Effector memory CD4-positive, alpha-beta T cell (primary cell): ENCODE measurements around the gene NCL.
A peak's percentile ranks its signal among the peaks of the same experiment; 100 is the strongest.

ENCODE experiments used
- DNase-seq, 3 donors: peaks; one replicate each; pipeline ENCODE4 v3.0.0-alpha.2; 2020
- H3K27ac ChIP-seq: 2 replicates; pipeline ENCODE4 v1.7.0; 2013; ENCODE audit warnings: mild to moderate bottlenecking, low read length, moderate library complexity; ENCODE audit not compliant: insufficient read depth, poor library complexity, severe bottlenecking
- H3K27me3 ChIP-seq: replicated peaks from 2 replicates; pipeline ENCODE4 v1.7.0; 2013; ENCODE audit warnings: mild to moderate bottlenecking, low read length; ENCODE audit not compliant: insufficient read depth, control insufficient read depth, poor library complexity, severe bottlenecking
- H3K36me3 ChIP-seq: 2 replicates; pipeline ENCODE4 v1.7.0; 2013; ENCODE audit warnings: mild to moderate bottlenecking, low read length, moderate library complexity; ENCODE audit not compliant: control insufficient read depth, insufficient read depth
- H3K4me1 ChIP-seq: 2 replicates; pipeline ENCODE4 v1.7.0; 2013; ENCODE audit warnings: low read length, mild to moderate bottlenecking; ENCODE audit not compliant: control insufficient read depth, insufficient read depth, poor library complexity, severe bottlenecking
- H3K4me3 ChIP-seq: 2 replicates; pipeline ENCODE4 v1.7.0; 2013; ENCODE audit warnings: low read length, low read depth, mild to moderate bottlenecking; ENCODE audit not compliant: insufficient read depth, poor library complexity, severe bottlenecking
- H3K9me3 ChIP-seq: 2 replicates; pipeline ENCODE4 v1.7.0; 2013; ENCODE audit warnings: mild to moderate bottlenecking, low read length, moderate library complexity; ENCODE audit not compliant: control insufficient read depth

The NCL gene

GRCh38 chr2:231418820-231419640, 45.3 kb downstream of the NCL start:
- DNase-seq = no peak
- no peak overlapping the region for H3K27ac ChIP-seq
- H3K4me1 ChIP-seq = no peaks in the 10 kb centered on the region
- H3K4me3 ChIP-seq = no peak overlapping the region
- peaks cover 6% of the 10 kb centered on the region for H3K27me3 ChIP-seq
- no peaks in the 10 kb centered on the region for H3K36me3 ChIP-seq
- H3K9me3 ChIP-seq = no peaks in the 10 kb centered on the region

GRCh38 chr2:231415029-231415428, 49.3 kb downstream of the NCL start:
- H3K27me3 ChIP-seq = peaks cover 21% of the 10 kb centered on the region
- no peak overlapping the region for H3K4me3 ChIP-seq
- no peak for DNase-seq
- no peaks in the 10 kb centered on the region for H3K9me3 ChIP-seq
- H3K4me1 ChIP-seq = peaks cover 6% of the 10 kb centered on the region
- H3K27ac ChIP-seq = no peak overlapping the region
- H3K36me3 ChIP-seq = no peaks in the 10 kb centered on the region

GRCh38 chr2:231413921-231414476, 50.3 kb downstream of the NCL start:
- Histone ChIP-seq H3K4me3 (no peak overlapping the region), H3K9me3 (no peaks in the 10 kb centered on the region), H3K27ac (no peak overlapping the region), H3K36me3 (no peaks in the 10 kb centered on the region), H3K27me3 (peaks cover 21% of the 10 kb centered on the region), H3K4me1 (peaks cover 6% of the 10 kb centered on the region)
- no peak for DNase-seq

GRCh38 chr2:231413456-231413855, 50.8 kb downstream of the NCL start:
- H3K4me1 ChIP-seq = peaks cover 6% of the 10 kb centered on the region
- H3K27ac ChIP-seq = no peak overlapping the region
- H3K9me3 ChIP-seq = no peaks in the 10 kb centered on the region
- peaks cover 21% of the 10 kb centered on the region for H3K27me3 ChIP-seq
- DNase-seq = no peak
- H3K36me3 ChIP-seq = no peaks in the 10 kb centered on the region
- H3K4me3 ChIP-seq = no peak overlapping the region

- Histone ChIP-seq H3K4me3 (no peak overlapping the region), H3K27ac (no peak overlapping the region), H3K27me3 (peaks cover 21% of the 10 kb centered on the region), H3K4me1 (peaks cover 6% of the 10 kb centered on the region), H3K9me3 (no peaks in the 10 kb centered on the region), H3K36me3 (no peaks in the 10 kb centered on the region)
- DNase-seq = no peak
Measured at GRCh38 chr2:231412618-231412963, 51.7 kb downstream of the NCL start.

- peak in 2 of 3 donors; percentile 17 to 32 for DNase-seq
- H3K27ac ChIP-seq = no peak overlapping the region
- no peaks in the 10 kb centered on the region for H3K9me3 ChIP-seq
- H3K4me1 ChIP-seq = peaks cover 6% of the 10 kb centered on the region
- peaks cover 21% of the 10 kb centered on the region for H3K27me3 ChIP-seq
- peak overlapping the region; percentile 41 for H3K4me3 ChIP-seq
- H3K36me3 ChIP-seq = no peaks in the 10 kb centered on the region
Measured at GRCh38 chr2:231411831-231412617, 52.3 kb downstream of the NCL start.

- DNase-seq = no peak
- peaks cover 21% of the 10 kb centered on the region for H3K27me3 ChIP-seq
- H3K4me1 ChIP-seq = peaks cover 6% of the 10 kb centered on the region
- H3K27ac ChIP-seq = no peak overlapping the region
- H3K9me3 ChIP-seq = no peaks in the 10 kb centered on the region
- no peak overlapping the region for H3K4me3 ChIP-seq
- H3K36me3 ChIP-seq = no peaks in the 10 kb centered on the region
Measured at GRCh38 chr2:231411237-231411636, 53.0 kb downstream of the NCL start.

GRCh38 chr2:231410293-231411004, 53.8 kb downstream of the NCL start:
- no peak overlapping the region for H3K27ac ChIP-seq
- H3K4me3 ChIP-seq = no peak overlapping the region
- peaks cover 6% of the 10 kb centered on the region for H3K4me1 ChIP-seq
- no peaks in the 10 kb centered on the region for H3K9me3 ChIP-seq
- DNase-seq = no peak
- no peaks in the 10 kb centered on the region for H3K36me3 ChIP-seq
- peaks cover 21% of the 10 kb centered on the region for H3K27me3 ChIP-seq

GRCh38 chr2:231409776-231410175, 54.5 kb downstream of the NCL start:
- Histone ChIP-seq H3K4me3 (no peak overlapping the region), H3K4me1 (peaks cover 6% of the 10 kb centered on the region), H3K27ac (no peak overlapping the region), H3K27me3 (peaks cover 21% of the 10 kb centered on the region), H3K36me3 (no peaks in the 10 kb centered on the region), H3K9me3 (no peaks in the 10 kb centered on the region)
- DNase-seq = no peak
